NCI-H2107 treated with DMSO at 0.1 percent for 48 hours (cell line): ENCODE results near the gene MCC.

Experiments used
- DNase-seq: peaks from one replicate; lab custom pipeline; 2025; ENCODE audit not compliant: unreplicated experiment; lab: John Stamatoyannopoulos, UW

MCC gene

DNA sequence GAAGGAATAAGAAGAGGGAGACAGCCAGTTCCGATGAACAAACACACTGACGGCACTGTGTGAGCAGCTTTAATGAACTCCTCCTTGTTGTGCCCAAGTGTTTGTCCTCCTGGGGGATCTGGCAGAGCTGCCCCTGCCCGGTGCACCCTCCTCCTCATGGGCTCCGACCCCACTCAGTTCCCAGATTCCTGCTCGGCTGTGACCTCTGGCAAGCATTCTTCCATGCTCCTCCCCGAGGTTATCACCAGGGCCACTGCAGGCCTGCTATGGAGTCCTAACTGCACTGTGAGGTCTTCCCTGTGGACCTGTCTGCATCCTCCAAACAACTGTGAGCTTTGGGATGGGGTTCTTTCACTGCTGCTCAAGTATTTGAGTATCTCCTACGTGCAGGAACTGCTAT lies 369.5 kb downstream of the MCC start:
- no peak for DNase-seq

DNA sequence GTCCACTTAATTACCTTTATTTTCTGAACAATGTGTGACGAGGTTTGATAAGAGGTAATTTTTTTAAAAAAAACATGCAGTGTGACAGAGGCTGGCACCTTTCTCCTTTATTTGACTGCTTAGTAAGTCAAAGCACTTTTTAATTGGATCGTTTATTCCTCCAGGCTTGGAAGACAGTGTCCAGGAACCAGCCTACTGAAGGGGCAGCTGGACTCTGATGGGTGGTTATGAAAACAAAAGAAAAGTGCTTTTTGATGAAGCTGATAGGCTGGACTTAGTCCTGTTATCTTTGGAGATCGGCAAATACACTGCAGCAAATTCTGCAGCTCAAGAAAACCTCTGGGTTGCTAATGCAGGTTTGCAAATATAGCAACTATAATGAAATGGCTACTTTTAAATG lies 370.0 kb downstream of the MCC start:
- no peak for DNase-seq

GRCh38 chr5:113117543-113118115 lies 370.6 kb downstream of the MCC start:
- DNase-seq = no peak

DNA sequence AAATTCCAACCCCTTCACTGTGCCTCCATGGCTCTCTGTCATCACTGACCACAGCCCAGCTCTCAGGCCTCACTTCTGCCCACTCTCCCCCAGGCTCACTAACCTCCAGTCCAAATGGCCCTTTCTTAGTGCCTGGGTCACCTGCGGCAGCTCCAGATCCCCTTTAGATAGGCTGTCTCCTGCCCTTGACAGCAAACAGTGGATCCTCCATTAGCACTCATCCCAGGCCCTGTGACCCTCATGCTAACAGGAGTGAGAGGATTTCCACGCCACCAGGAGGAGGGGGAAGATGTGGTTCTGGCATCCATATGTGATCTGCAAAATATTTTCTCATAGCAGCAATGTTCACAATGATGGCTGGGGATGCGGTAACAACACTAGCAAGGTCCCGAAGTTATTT lies 372.3 kb downstream of the MCC start:
- no peak for DNase-seq

- no peak for DNase-seq
These were observed 373.2 kb downstream of the MCC start for GRCh38 chr5:113115061-113115460.

DNA sequence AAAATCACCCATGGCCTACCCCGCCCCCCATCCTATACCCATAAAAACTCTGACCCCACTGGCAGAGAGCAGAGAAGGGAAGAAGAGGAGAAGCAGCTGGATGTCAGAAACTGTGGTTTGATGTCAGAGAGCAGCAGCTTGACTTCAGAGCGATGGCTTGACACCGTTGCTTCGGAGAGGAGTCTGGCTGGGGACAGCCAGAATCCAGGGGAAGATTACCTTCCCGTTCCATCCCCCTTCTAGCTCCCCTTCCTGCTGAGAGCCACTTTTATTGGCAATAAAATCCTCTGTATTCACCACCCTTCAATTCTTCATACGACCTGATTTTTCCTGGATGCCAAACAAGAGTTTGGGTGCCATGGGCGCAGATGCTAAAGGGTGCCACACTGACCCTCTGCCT lies 373.7 kb downstream of the MCC start:
- DNase-seq = no peak

- no peak for DNase-seq
These were observed 375.8 kb downstream of the MCC start for GRCh38 chr5:113112435-113112834.

DNA sequence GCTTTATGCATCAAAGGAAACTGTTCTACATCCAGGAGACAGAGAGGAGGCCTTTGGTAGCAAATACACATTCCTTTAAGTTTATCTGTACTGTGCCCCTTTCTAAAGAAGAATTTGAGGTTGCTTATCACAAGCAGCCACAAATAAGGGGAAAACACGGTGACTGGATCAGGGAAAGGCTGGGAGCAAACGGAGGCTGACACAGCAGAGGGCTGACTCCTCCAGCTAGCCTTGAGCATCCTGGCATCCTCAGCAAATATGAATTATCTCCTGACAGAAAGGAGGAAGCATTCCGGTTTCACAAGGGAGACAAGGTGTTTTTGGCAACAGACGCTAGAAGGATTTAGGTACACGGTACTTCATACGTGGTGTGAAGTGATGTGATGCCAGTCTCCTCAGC lies 378.1 kb downstream of the MCC start:
- DNase-seq = no peak

GRCh38 chr5:113109344-113109743 lies 378.9 kb downstream of the MCC start:
- no peak for DNase-seq

DNA sequence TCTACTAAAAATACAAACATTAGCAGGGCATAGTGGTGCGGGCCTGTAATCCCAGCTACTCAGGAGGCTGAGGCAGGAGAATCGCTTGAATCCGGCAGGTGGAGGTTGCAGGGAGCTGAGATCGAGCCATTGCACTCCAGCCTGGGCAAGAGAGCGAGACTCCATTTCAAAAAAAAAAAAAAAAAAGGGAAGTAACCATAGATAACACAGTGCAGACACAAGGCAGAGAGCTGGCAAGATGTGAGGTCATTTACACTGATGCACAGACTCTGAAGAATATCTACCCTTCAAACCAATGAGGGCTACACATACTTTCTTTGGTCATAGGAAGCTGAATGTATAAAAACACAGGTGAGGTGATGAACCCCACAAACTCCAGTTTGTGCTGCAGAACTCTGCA lies 379.8 kb downstream of the MCC start:
- no peak for DNase-seq

DNA sequence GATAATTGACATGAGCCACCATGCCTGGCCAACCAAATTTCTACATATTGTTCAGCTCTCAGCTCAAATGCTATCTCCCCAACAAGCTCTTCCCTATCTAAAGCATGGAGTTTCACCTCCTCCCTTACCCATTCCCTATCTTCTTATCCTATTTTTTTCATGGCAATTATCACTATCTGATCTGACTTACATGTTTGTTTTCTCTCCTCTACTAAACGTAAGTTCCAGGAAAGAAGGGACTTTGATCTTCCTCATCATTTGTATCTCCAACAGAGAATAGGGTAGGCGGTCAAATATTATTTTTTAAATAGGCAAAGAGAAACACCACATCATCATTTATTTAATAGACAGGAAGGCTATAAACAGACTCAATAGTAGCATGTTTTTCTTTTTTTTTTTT lies 381.4 kb downstream of the MCC start:
- no peak for DNase-seq

GRCh38 chr5:113105693-113106280 lies 382.5 kb downstream of the MCC start:
- no peak for DNase-seq

- no peak for DNase-seq
These were observed 384.9 kb downstream of the MCC start for GRCh38 chr5:113103330-113103729.

DNA sequence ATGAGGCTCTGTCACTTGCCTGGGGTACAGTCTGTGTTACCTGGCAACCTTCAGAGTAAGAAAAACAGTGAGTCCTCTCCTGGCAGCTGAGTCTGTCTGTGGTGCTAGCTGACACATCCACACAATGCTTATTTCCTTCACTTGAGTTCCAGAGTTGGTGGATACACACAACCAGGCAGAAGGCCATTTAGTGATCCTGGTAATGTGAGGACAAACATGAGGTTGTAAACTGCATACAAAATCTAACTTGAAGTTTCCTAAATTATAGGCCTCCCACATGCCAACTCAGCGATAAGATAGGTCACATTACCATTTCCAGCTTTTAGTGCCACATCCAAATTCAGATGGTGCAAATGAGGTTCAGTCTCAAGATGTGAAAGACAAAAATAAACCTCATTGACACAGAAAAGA lies 386.1 kb downstream of the MCC start:
- no peak for DNase-seq

DNA sequence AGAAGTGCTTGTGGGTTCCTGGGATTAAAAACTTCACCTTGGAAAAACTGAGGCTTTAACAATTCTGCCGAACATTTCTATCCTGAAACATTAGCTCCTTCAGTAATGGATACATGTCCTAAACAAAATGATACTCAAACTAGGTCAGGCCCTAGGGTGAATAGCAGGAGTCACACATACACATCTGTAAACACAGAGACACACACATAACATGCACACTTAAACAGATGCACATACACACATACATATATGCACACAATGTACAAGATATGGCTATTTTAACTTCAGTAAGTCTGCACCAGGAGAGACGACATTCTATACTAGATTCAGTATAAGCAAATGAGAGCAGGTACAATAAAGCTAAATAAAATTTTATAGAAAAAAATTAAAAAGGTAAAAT lies 387.3 kb downstream of the MCC start:
- no peak for DNase-seq

DNA sequence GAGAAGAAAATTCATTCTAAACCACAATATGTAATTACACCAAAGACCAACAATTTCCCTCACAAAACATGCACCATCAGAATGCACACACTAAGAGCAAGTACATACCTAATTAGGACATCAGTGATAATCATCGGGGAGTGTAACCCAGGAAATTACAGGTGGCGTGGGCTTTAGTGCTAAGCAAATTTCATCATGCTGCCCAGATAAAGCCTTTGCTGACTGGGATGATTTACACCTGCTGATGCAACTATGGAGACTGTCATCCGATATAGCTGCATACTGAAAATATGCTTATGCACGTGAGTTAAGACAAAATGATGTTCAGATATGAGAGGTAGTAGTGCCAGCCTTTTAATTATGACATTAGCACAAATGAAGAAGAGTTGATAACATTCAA lies 388.4 kb downstream of the MCC start:
- DNase-seq = no peak

- DNase-seq = no peak
These were observed 389.9 kb downstream of the MCC start for GRCh38 chr5:113098378-113098777.

DNA sequence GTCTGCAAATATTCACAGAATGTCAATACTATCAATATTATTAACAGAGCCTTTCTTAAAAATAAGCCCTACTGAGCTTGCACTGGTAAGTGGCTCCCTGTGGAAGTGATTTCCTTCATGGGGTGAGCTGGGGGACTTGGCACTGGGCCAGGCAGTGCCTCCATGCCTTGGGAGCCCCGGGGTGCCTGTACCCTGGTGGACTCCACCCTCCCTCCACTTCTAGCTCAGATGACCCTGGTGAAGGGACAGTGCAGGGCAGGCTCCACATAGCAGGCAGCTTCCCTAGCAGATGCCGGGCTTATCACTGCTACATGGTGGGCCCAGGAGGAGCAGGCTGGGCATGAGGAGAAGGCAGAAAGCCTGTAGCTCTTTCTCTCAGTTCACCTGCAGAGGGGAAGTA lies 392.4 kb downstream of the MCC start:
- DNase-seq = no peak

GRCh38 chr5:113093558-113093957 lies 394.7 kb downstream of the MCC start:
- DNase-seq = no peak

- no peak for DNase-seq
These were observed 395.6 kb downstream of the MCC start for GRCh38 chr5:113092683-113093082.

GRCh38 chr5:113091622-113092021 lies 396.6 kb downstream of the MCC start:
- DNase-seq = no peak

DNA sequence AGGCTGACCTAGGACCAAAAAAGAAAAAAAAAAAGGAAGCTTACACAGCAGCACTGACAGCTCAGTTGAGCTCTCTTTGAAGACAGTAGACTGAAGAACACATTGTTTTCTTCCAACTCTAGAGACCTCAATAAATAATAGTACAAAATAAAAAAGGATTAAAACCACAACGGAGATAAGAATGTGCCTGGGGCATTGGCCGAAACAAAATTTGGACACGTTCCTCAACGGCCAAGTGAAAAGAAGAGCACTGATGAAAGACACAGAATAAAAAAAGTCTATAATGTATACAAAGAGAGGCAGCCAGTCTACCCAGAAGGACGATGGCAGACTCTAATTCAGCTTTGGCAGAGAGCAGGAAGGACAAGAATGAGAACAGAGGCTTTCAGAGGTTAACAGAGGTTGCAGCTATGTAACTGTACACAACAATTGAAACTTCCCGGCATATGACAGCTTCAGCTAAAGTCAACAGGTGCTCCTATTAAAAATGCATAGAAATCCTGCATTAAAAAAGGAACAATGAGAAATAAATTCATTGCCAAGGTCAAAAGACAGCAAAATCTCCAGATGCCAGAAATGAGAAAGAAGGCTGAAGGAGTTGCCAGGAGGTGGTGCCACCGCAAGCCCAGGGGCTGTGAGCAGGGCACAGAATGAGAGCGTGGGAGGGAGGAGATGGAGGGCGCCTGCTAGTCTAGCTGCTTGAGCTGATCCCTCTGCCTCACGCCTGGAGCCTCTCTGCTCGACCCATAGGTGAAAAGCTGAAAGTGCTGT lies 397.7 kb downstream of the MCC start:
- no peak for DNase-seq
